Adrenal gland (tissue), 12 donors: ENCODE measurements around the gene ATP6V0B. TPM values are rescaled to one million over a fixed set of nuclear protein-coding genes. Genes with fewer than 3 reads are reported as not detected.

Experiments used
- DNase-seq, 7 donors: peaks; one replicate each; pipeline ENCODE4 v3.0.0-alpha.2; 2019 to 2020
- H3K27ac ChIP-seq, 5 donors: fragments of 200-600 bp; sonication (generic) in 4 of 5; 1 replicate in 3 of 5; 2 replicates in 2 of 5; pipeline versions ENCODE4 v1.5.1 to v1.8.0; 2016 to 2020; ENCODE audit warnings: mild to moderate bottlenecking in 1 of 5
- H3K27me3 ChIP-seq: fragments of 200-600 bp; 2 replicates; pipeline ENCODE4 v1.8.0; 2021
- H3K36me3 ChIP-seq, 2 donors: fragments of 200-600 bp; replicated peaks in 1 of 2; 1 replicate in 1 of 2; 2 replicates in 1 of 2; pipeline versions ENCODE4 v1.5.1 to v1.8.0; 2018 to 2022
- H3K4me1 ChIP-seq, 2 donors: fragments of 200-600 bp; replicated peaks in 1 of 2; 1 replicate in 1 of 2; 2 replicates in 1 of 2; pipeline versions ENCODE4 v1.5.1 to v1.8.0; 2018 to 2021
- H3K4me3 ChIP-seq, 4 donors: fragments of 200-600 bp; sonication (generic) in 3 of 4; one replicate each; pipeline ENCODE4 v1.5.1; 2016 to 2018
- H3K9me3 ChIP-seq, 3 donors: fragments of 200-600 bp; sonication (generic) in 1 of 3; replicated peaks in 1 of 3; 1 replicate in 2 of 3; 2 replicates in 1 of 3; pipeline versions ENCODE4 v1.5.1 to v1.8.0; 2016 to 2021
- CTCF ChIP-seq, 6 experiments: fragments of 450-650 bp in 4 of 6; fragments of 200-600 bp in 2 of 6; sonication (generic) in 1 of 6; IDR thresholded peaks; 1 replicate in 5 of 6; 2 replicates in 1 of 6; pipeline versions ENCODE4 v1.5.1 to v1.8.0; 2016 to 2021; ENCODE audit warnings: antibody characterized with exemption in 6 of 6, mild to moderate bottlenecking in 2 of 6, moderate library complexity in 1 of 6
- POLR2A ChIP-seq, 2 donors: fragments of 450-650 bp; IDR thresholded peaks; one replicate each; pipeline ENCODE4 v1.6.1; 2017; ENCODE audit warnings: antibody characterized with exemption in 2 of 2, mild to moderate bottlenecking in 2 of 2, moderate library complexity in 1 of 2
- WGBS, 4 donors: extraction: QIAGEN DNeasy Blood & Tissue Kit in 2 of 4; methylation state at CpG; one replicate each; pipeline versions ENCODE4 v1.1.5 to v1.1.7; 2013 to 2017; 5-methylcytosine and 5-hydroxymethylcytosine counted together
- intact Hi-C, 2 donors: fragments of 100-400 bp; cut with DNase I; formaldehyde crosslinking; loops; one replicate each; pipeline versions ENCODE4 v1.14.1 to v1.15.0; 2022 to 2023
- polyA plus RNA-seq, 3 donors: library from polyadenylated mRNA; stranded (reverse); fragments of 200-250 nt in 2 of 3; fragments of 350-450 nt in 1 of 3; fragmentation: Illumina TruSeq in 1 of 3; extraction: RNeasy Lipid Tissue Mini Kit (QIAGEN cat#74804) in 1 of 3; gene quantifications; one replicate each; pipeline ENCODE4 v1.2.3, GENCODE V29; 2013 to 2014
- total RNA-seq, 9 donors: library from RNA; depleted of rRNA in 4 of 9; stranded (reverse); fragments of >200 nt in 4 of 9; fragments of 120-200 nt in 1 of 9; fragmentation: NEBNext Ultra II Directional in 1 of 9; extraction: Animal tissue kit (Norgen Biotek cat#: 25700) in 1 of 9; gene quantifications; one replicate each; pipeline versions ENCODE4 v1.1.0 to v1.2.4, GENCODE V29; 2013 to 2023
- donor health status: healthy with polysubstance abuse.
- donor health status: Bipolar disorder and iron deficiency.
- donor health status: DM: yes; HTN: yes; CAD: no.
- donor health status: DM: no; HTN: no; CAD: no.
- donor health status: DM: no; HTN: no; CAD: no.
- donor health status: DM: yes; HTN: yes; CAD: no.

ATP6V0B gene
- total and polyA plus RNA-seq, 12 donors, result 141 to 432 (median 216) TPM

- no peak for DNase-seq
- H3K4me1 ChIP-seq, result no peaks in the 10 kb centered on the region
- no peak overlapping the region for H3K4me3 ChIP-seq
- intact Hi-C loops, result loop anchor here in 1 of 2 donors (10.0 kb wide), 1 partner anchor 200 kb away; the partner anchor contains the start of gene DMAP1
- no peaks in the 10 kb centered on the region for H3K27me3 ChIP-seq
- H3K9me3 ChIP-seq, result no peaks in the 10 kb centered on the region
- peak overlapping the region in 1 of 5 donors; percentile 6 for H3K27ac ChIP-seq
- 76 to 90% (median 85%) methylated on average over 4 to 8 of the region's 8 CpGs for WGBS, 4 donors
- no peaks in the 10 kb centered on the region for H3K36me3 ChIP-seq
- TF ChIP-seq POLR2A (IDR thresholded peaks at IDR 0.05), result no peak
- TF ChIP-seq CTCF (IDR thresholded peaks at IDR 0.05), result no peak
These were observed 39.8 kb downstream of the ATP6V0B start for GRCh38 chr1:44014365-44015104.

- Histone ChIP-seq H3K36me3 (no peaks in the 10 kb centered on the region), H3K9me3 (no peaks in the 10 kb centered on the region), H3K27me3 (no peaks in the 10 kb centered on the region), H3K27ac (no peak overlapping the region), H3K4me3 (no peak overlapping the region), H3K4me1 (no peaks in the 10 kb centered on the region)
- TF ChIP-seq POLR2A (IDR thresholded peaks at IDR 0.05) (no peak), CTCF (IDR thresholded peaks at IDR 0.05) (no peak)
- no peak for DNase-seq
- 63 to 86% (median 69%) methylated on average over 1 to 3 of the region's 3 CpGs for WGBS, 4 donors
- intact Hi-C loops, result loop anchor here in 1 of 2 donors (10.0 kb wide), 1 partner anchor 200 kb away; the partner anchor contains the start of gene DMAP1
These were observed 40.4 kb downstream of the ATP6V0B start for GRCh38 chr1:44015206-44015605.

GRCh38 chr1:44016041-44016889 lies 41.5 kb downstream of the ATP6V0B start:
- Histone ChIP-seq H3K27me3 (no peaks in the 10 kb centered on the region), H3K4me1 (no peaks in the 10 kb centered on the region), H3K4me3 (no peak overlapping the region), H3K9me3 (no peaks in the 10 kb centered on the region), H3K27ac (no peak overlapping the region), H3K36me3 (no peaks in the 10 kb centered on the region)
- DNase-seq, result no peak
- TF ChIP-seq POLR2A (IDR thresholded peaks at IDR 0.05) (no peak), CTCF (IDR thresholded peaks at IDR 0.05) (no peak)
- intact Hi-C loops, result loop anchor here in 1 of 2 donors (10.0 kb wide), 1 partner anchor 199 kb away; the partner anchor contains the start of gene DMAP1
- 81 to 91% (median 88%) methylated on average over 12 to 20 of the region's 20 CpGs for WGBS, 4 donors

- Histone ChIP-seq H3K36me3 (no peaks in the 10 kb centered on the region), H3K27me3 (no peaks in the 10 kb centered on the region), H3K9me3 (no peaks in the 10 kb centered on the region), H3K4me1 (no peaks in the 10 kb centered on the region), H3K27ac (no peak overlapping the region), H3K4me3 (no peak overlapping the region)
- no peak for DNase-seq
- TF ChIP-seq POLR2A (IDR thresholded peaks at IDR 0.05) (no peak), CTCF (IDR thresholded peaks at IDR 0.05) (no peak)
- intact Hi-C loops, result loop anchor here in 1 of 2 donors (10.0 kb wide), 1 partner anchor 198 kb away; the partner anchor contains the start of gene DMAP1
- 87 to 91% (median 89%) methylated on average over 15 to 20 of the region's 20 CpGs for WGBS, 4 donors
These were observed 42.2 kb downstream of the ATP6V0B start for GRCh38 chr1:44016890-44017400.
